Left kidney (tissue), 2 donors: ENCODE measurements around the gene TLL2. TPM values are rescaled to one million over a fixed set of nuclear protein-coding genes. Genes with fewer than 3 reads are reported as not detected.

Experiments used
- DNase-seq: peaks from one replicate; pipeline ENCODE4 v3.0.0-alpha.2; 2013
- polyA plus RNA-seq: library from polyadenylated mRNA; unstranded; fragments of 120-200 nt; gene quantifications from one replicate; pipeline ENCODE4 v1.2.1, GENCODE V29; 2013; ENCODE audit not compliant: insufficient read length

TLL2 gene
- polyA plus RNA-seq, 1 donor, result 0.78 TPM

- DNase-seq, result no peak
These were observed 50.2 kb downstream of the TLL2 start for GRCh38 chr10:96463562-96463961.

DNA sequence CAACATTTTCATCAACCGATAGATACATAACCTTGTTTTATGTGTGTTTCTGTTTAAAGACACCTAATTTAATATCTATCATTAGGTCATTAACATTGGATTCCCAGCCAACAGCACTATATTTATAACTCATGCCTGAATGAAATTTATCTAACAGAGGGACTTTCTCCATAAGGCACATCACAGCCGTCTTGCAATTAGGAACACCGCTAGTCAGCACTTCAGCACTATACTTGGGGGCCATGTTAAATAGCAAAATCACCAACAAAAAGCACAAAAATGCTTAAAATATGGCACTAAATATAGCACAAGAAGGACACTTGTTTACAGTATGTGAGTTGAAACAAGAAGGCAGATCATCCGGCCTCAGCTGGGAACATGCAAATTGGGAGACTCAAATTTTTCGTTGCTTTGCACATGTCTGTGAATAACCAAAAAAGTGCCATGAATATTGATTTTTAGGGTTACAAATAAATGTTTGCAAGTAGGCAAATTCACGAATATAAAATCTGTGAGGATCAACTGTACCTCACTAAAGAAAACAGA, 51.0 kb downstream of the TLL2 start:
- no peak for DNase-seq

DNA sequence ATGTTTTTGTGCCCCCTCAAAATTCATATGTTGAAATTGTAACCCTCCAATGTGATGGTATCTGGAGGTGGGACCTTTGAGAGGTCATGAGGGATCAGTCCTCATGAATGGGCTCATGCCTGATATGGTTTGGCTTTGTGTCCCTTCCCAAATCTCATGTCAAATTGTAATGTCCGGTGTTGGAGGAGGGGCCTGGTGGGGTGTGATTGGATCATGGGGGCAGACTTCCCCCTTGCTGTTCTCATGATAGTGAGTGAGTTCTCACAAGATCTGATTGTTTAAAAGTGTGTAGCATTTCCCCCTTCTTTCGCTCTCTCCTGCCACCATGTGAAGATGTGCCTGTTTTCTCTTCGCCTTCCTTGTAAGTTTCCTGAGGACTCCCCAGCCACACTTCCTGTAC, 53.4 kb downstream of the TLL2 start:
- DNase-seq, result no peak

GRCh38 chr10:96457341-96457740, 56.4 kb downstream of the TLL2 start:
- no peak for DNase-seq

DNA sequence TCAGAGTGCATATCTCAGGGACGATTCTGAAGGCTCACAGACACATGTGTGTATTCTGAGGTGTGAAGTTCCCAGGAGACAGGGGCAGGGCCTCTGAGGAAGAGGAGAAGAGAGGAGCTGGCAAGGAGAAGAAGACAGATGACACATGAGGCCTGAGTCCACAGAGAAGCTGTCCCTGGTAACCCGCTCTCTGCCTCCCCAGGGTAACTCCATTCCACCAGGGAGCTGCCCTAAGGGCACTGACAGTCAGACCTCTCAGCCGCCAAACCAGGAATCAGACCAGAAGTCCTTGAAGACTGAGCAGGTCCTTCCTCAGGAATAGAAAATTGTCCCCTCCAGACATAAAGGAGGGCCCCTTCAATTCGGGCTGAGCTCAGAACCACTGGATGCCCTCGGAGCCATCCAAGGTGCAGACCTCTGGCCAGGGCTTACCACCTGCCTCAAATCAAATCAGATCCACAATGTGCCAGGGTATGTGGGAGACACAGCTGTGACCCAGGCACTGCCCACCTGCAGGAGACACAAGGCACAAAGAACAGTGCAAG, 57.4 kb downstream of the TLL2 start:
- no peak for DNase-seq

- DNase-seq, result no peak
These were observed 59.7 kb downstream of the TLL2 start for GRCh38 chr10:96453856-96454583.

GRCh38 chr10:96452494-96453153, 61.1 kb downstream of the TLL2 start:
- no peak for DNase-seq

DNA sequence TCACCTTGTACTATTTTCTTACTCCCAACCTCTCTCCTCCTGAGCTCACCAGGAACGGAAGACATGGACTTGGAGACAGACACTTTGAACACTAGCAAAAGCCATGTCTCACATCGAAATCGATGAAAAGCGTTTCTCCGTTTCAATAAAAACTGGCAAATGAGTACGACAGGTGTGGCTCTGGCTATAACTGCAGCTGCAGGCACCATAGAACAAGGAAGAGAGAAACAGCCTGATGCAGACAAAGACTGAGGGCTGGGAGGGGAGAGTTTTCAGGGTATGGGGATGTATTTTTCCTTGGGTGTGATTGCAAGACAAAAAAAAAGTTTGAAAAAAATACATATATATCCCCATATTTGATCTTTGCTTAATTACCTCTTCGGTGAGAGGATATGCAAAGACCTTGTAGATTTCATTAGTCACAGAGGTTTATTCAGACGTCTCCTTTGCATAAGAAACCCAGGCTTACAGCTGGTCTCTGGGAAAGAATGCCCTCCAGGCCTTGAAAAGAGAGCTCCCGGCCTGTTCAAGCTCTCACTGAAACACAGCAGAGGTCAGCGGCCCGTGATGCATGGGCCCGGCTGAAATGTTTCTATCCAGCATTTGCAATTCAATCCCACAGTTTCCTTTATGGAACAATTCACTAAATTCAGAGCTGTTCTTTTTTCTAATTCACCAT, 63.1 kb downstream of the TLL2 start:
- DNase-seq, result peak; percentile 4

- DNase-seq, result no peak
These were observed 65.2 kb downstream of the TLL2 start for GRCh38 chr10:96448558-96448957.

GRCh38 chr10:96448021-96448457, 65.7 kb downstream of the TLL2 start:
- DNase-seq, result no peak

DNA sequence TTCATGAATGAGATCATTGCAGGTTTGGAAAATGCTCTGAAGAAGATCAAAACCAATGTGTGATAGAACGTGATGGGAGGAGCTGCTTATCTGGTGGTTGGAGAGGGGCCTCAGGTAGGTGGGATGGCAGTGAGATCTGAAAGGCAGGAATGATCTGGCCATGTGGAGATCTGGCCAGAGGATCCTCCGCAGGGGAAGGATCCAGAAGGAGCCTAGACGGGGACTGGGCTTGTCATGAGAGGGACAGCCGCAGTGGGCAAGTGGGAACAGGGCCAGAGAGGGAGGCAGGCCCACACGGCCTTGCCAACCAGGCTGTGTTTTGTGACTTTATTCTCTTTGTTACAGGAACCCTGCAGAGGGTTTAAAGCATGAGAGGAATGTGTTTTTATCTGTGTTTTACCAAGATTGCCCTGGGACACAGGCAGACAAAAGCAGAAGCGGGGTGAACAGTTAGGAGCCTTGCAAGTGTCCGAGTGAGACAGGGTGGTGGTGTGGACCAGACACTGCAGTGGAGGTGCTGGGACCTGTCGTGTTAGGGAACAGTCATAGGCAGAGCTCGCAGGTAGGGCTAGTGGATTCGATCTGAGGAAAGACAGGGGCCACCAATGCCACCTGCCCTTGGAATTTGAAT, 66.6 kb downstream of the TLL2 start:
- no peak for DNase-seq

DNA sequence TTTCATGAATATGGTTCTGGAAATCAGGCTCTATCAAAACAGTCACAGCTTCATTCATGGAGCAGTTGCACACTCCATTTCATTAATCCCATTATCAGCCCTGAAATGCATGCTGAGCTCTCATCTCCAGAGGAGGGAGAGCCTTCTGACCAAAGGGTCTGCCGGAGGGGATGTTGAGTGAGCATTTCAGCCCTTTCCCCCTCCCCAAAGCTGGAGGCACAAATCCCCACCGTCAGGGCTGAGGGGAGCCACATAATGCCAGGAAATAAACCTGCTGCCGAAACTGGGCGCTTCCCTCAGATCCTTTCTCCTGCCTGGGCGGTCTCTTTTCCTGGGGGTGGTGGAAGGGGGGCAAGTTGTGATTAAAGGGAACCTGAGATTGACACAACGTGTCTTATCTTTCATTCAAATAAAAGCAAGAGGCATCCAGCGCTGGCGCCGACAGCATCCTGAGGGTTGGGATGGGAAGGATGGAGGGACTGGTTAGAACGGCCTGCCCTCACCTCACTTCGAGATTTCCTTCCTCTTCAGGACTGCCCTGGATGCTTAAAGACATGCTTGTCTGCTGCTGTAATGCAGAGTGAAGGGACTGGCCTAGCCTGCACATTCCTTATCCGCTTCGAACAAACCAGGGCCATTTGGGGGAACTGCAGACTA, 71.6 kb downstream of the TLL2 start:
- DNase-seq, result no peak

DNA sequence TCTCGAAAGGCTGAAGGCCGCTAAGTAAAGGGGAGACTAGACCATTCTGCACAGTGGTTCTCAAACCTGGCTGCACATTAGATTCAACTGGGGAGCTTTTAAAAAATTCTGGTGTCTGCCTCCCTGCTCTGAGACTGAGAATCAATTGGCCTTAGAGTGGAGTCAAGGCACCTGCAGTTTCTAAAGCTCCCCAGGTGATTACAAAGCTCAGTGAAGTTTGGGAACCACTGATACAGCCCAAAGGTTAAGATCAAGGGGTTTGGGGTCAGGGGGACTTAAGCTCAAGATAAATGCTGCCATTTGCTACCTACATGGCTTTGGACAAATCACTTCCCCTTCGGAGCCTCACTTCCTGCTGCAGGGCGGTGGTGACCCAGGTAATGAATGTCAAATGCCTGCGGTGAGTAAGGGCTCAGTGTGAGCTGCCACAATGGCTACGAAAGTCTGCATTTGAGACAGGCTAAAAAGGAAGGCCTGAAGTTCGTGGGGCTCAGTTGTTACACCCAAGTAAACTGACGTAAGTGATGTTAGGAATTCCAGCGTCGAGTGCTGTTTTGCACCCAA, 72.3 kb downstream of the TLL2 start:
- no peak for DNase-seq

- no peak for DNase-seq
These were observed 73.1 kb downstream of the TLL2 start for GRCh38 chr10:96440361-96441292.

GRCh38 chr10:96439725-96440124, 74.0 kb downstream of the TLL2 start:
- no peak for DNase-seq

DNA sequence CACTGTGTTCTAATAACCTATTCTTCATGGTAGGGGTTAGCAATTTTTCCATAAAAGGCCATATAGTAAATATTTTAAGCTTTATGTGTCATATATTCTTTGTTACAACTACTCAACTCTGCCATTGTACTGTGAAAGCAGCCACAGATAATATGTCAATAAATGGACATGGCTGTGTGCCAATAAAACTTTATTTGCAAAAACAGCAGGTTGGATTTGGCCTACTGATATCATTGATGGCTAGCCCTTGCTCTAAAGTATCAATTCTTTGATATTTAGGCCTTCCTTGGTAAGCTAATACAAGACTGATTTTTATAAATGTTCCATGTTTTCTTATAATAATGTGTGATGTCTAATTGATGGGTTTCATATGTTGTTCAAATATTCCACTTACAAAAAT, 77.7 kb downstream of the TLL2 start:
- no peak for DNase-seq

GRCh38 chr10:96431211-96431970, 82.3 kb downstream of the TLL2 start:
- no peak for DNase-seq

DNA sequence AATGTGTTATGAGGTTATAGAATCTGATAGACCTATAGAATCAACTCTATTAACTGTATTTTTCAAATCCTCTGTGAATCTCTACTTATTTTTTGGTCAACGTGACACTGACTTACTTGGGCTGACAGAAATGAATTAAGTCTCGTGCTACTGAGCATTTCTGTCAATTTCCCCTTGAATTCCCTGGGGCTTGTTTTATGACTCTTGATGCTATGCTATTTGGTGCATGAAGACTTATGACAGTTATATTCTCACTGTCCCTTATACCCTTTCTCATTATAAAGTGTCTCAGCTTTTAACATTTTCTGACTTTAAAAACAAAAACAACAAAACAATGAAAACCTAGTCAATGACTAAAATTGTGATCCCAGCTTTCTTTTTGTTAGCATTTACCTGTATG, 86.4 kb downstream of the TLL2 start:
- DNase-seq, result no peak

DNA sequence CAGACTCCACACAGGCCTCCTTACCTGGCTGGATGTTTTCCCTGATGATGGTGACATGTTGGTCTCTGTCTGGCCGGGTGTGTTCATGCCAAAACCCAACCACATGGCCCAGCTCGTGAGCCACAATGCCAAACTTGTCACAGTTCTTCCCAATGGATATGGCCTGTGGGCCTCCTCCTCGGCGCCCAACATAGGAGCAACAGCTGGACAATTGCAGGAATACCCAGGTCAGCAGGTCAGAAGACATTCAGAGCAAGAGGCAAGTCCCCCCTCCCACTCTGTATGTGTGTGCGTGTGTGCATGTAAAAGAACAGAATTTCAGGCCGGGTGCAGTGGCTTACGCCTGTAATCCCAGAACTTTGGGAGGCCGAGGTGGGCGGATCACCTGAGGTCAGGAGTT, 91.2 kb downstream of the TLL2 start:
- DNase-seq, result no peak
